ENCODE measurements around the gene DUXB. TPM values are rescaled to one million over a fixed set of nuclear protein-coding genes. Genes with fewer than 3 reads are reported as not detected.

The DUXB gene
- total and polyA plus RNA-seq, 4 donors: not detected

GRCh38 chr16:75648265-75649076 is 52.8 kb downstream of the DUXB start:
- TF ChIP-seq CTCF (IDR thresholded peaks at IDR 0.05; ENCODE audit: control extremely low read depth, extremely low read depth): no peak
- Histone ChIP-seq H3K9ac (ENCODE audit: insufficient read depth in 1 of 2, low read length in 2 of 2) (peak overlapping the region; percentile 97), H3K27me3 (ENCODE audit: control insufficient read depth in 3 of 3, insufficient read depth in 3 of 3, low read length in 2 of 3) (no peaks in the 10 kb centered on the region), H3K4me3 (peak overlapping the region; percentile 96), H3K36me3 (ENCODE audit: control insufficient read depth in 4 of 4, insufficient read depth in 4 of 4, low read length in 4 of 4) (peaks cover 0 to 15% (median 9%) of the 10 kb centered on the region in 4 donors), H3K9me3 (ENCODE audit: control insufficient read depth in 4 of 4, insufficient read depth in 3 of 4, low read length in 3 of 4) (peaks cover 0 to 1% (median 0%) of the 10 kb centered on the region in 4 donors), H3K27ac (ENCODE audit: low read depth in 1 of 2, low read length in 1 of 2) (peak overlapping the region; percentile 83 to 99), H3K4me1 (ENCODE audit: control insufficient read depth in 5 of 5, insufficient read depth in 5 of 5, low read length in 5 of 5) (peaks cover 0 to 21% (median 13%) of the 10 kb centered on the region in 5 donors)
- DNase-seq: peak; percentile 86 to 91 (median 90)
- peak; percentile 69 for ATAC-seq (ENCODE audit: insufficient read depth, low FRiP score)
- 0% methylated on average over 61 to 62 of the region's 62 CpGs for WGBS, 2 donors

GRCh38 chr16:75647492-75648264 is 53.6 kb downstream of the DUXB start, which contains the start of the genes KARS1 and TERF2IP:
Gene KARS1 (minus strand): TSS chr16:75647665. CDS start chr16:75647639, 26 bp downstream.
Gene TERF2IP (plus strand): TSS chr16:75647773. CDS start chr16:75647883, 110 bp downstream.
- peaks cover 0 to 21% (median 12%) of the 10 kb centered on the region in 5 donors for H3K4me1 ChIP-seq (ENCODE audit: control insufficient read depth in 5 of 5, insufficient read depth in 5 of 5, low read length in 5 of 5)
- H3K27ac ChIP-seq (ENCODE audit: low read depth in 1 of 2, low read length in 1 of 2): peak within 1 kb of the TSS; percentile 83 to 99
- peaks cover 0 to 1% (median 0%) of the 10 kb centered on the region in 4 donors for H3K9me3 ChIP-seq (ENCODE audit: control insufficient read depth in 4 of 4, insufficient read depth in 3 of 4, low read length in 3 of 4)
- WGBS, 2 donors: 0% methylated on average over 71 to 76 of the region's 76 CpGs
- H3K9ac ChIP-seq (ENCODE audit: insufficient read depth in 1 of 2, low read length in 2 of 2): peak within 1 kb of the TSS; percentile 97
- ATAC-seq (ENCODE audit: insufficient read depth, low FRiP score) (peak; percentile 96), DNase-seq (peak; percentile 94 to 98 (median 95))
- peaks cover 0 to 15% (median 9%) of the 10 kb centered on the region in 4 donors for H3K36me3 ChIP-seq (ENCODE audit: control insufficient read depth in 4 of 4, insufficient read depth in 4 of 4, low read length in 4 of 4)
- TF ChIP-seq CTCF (IDR thresholded peaks at IDR 0.05; ENCODE audit: control extremely low read depth, extremely low read depth): no peak
- H3K27me3 ChIP-seq (ENCODE audit: control insufficient read depth in 3 of 3, insufficient read depth in 3 of 3, low read length in 2 of 3): no peaks in the 10 kb centered on the region
- peak within 1 kb of the TSS; percentile 96 for H3K4me3 ChIP-seq

- H3K36me3 ChIP-seq (ENCODE audit: control insufficient read depth in 4 of 4, insufficient read depth in 4 of 4, low read length in 4 of 4): peaks cover 0 to 18% (median 10%) of the 10 kb centered on the region in 4 donors
- H3K9me3 ChIP-seq (ENCODE audit: control insufficient read depth in 4 of 4, insufficient read depth in 3 of 4, low read length in 3 of 4): peaks cover 0 to 1% (median 0%) of the 10 kb centered on the region in 4 donors
- no peak for DNase-seq
- peak overlapping the region; percentile 86 to 87 for H3K9ac ChIP-seq (ENCODE audit: insufficient read depth in 1 of 2, low read length in 2 of 2)
- peak overlapping the region; percentile 82 to 90 for H3K27ac ChIP-seq (ENCODE audit: low read depth in 1 of 2, low read length in 1 of 2)
- no peaks in the 10 kb centered on the region for H3K27me3 ChIP-seq (ENCODE audit: control insufficient read depth in 3 of 3, insufficient read depth in 3 of 3, low read length in 2 of 3)
- peak overlapping the region; percentile 96 for H3K4me3 ChIP-seq
- WGBS, 2 donors: 0% methylated on average over 17 to 18 of the region's 18 CpGs
- no peak for TF ChIP-seq CTCF (IDR thresholded peaks at IDR 0.05; ENCODE audit: control extremely low read depth, extremely low read depth)
- peaks cover 0 to 21% (median 12%) of the 10 kb centered on the region in 5 donors for H3K4me1 ChIP-seq (ENCODE audit: control insufficient read depth in 5 of 5, insufficient read depth in 5 of 5, low read length in 5 of 5)
- ATAC-seq (ENCODE audit: insufficient read depth, low FRiP score): peak; percentile 9
Measured at GRCh38 chr16:75647112-75647491, 54.2 kb downstream of the DUXB start.

All from lung (tissue), 12 donors.